Neuronal stem cell (in vitro differentiated cells): ENCODE results near the gene TMED10.

Source experiments
- DNase-seq: peaks from one replicate; pipeline ENCODE4 v3.0.0-alpha.2; 2013; ENCODE audit warnings: low spot score
- H2AFZ ChIP-seq: one replicate; pipeline ENCODE4 v1.6.1; 2013; ENCODE audit warnings: mild to moderate bottlenecking, low read length, inconsistent platforms
- H2AK5ac ChIP-seq: 2 replicates; pipeline ENCODE4 v1.6.1; 2013; ENCODE audit warnings: low read depth, mild to moderate bottlenecking, inconsistent platforms, low read length, moderate library complexity, mixed read lengths
- H2BK120ac ChIP-seq: 2 replicates; pipeline ENCODE4 v1.6.1; 2013; ENCODE audit warnings: low read depth, mild to moderate bottlenecking, inconsistent platforms, low read length, moderate library complexity, mixed read lengths
- H2BK12ac ChIP-seq: one replicate; pipeline ENCODE4 v1.6.1; 2013; ENCODE audit warnings: low read length, inconsistent platforms
- H2BK15ac ChIP-seq: 2 replicates; pipeline ENCODE4 v1.6.1; 2013; ENCODE audit warnings: mild to moderate bottlenecking, low read length, inconsistent platforms, mixed read lengths
- H2BK5ac ChIP-seq: one replicate; pipeline ENCODE4 v1.6.1; 2013; ENCODE audit warnings: inconsistent platforms, mild to moderate bottlenecking, low read length, moderate library complexity
- H3K14ac ChIP-seq: one replicate; pipeline ENCODE4 v1.6.1; 2013; ENCODE audit warnings: low read length, inconsistent platforms
- H3K18ac ChIP-seq: 2 replicates; pipeline ENCODE4 v1.6.1; 2013; ENCODE audit warnings: low read length, inconsistent platforms
- H3K23ac ChIP-seq: 2 replicates; pipeline ENCODE4 v1.6.1; 2013; ENCODE audit warnings: low read depth, mild to moderate bottlenecking, mixed read lengths, low read length, inconsistent platforms; ENCODE audit not compliant: poor library complexity
- H3K27ac ChIP-seq: replicated peaks from 3 replicates; pipeline ENCODE4 v1.5.1; 2013; ENCODE audit warnings: low read length, inconsistent platforms
- H3K27me3 ChIP-seq, 3 experiments: 2 replicates each; pipeline ENCODE4 v1.6.1; 2013; ENCODE audit warnings: low read length in 3 of 3, mild to moderate bottlenecking in 2 of 3, inconsistent platforms in 1 of 3, low read depth in 1 of 3, mixed read lengths in 1 of 3, moderate library complexity in 1 of 3; ENCODE audit not compliant: control insufficient read depth in 3 of 3, insufficient read depth in 3 of 3
- H3K36me3 ChIP-seq, 2 donors: replicated peaks in 1 of 2; 2 replicates each; pipeline ENCODE4 v1.6.1; 2013; ENCODE audit warnings: low read length in 2 of 2; ENCODE audit not compliant: control insufficient read depth in 2 of 2, insufficient read depth in 2 of 2
- H3K4ac ChIP-seq: 2 replicates; pipeline ENCODE4 v1.6.1; 2013; ENCODE audit warnings: inconsistent platforms, mild to moderate bottlenecking, low read length, moderate library complexity
- H3K4me1 ChIP-seq, 2 donors: 1 replicate in 1 of 2; 2 replicates in 1 of 2; pipeline ENCODE4 v1.6.1; 2013; ENCODE audit warnings: low read length in 2 of 2, low read depth in 1 of 2; ENCODE audit not compliant: control insufficient read depth in 2 of 2, insufficient read depth in 1 of 2
- H3K4me2 ChIP-seq: one replicate; pipeline ENCODE4 v1.6.1; 2013; ENCODE audit warnings: mild to moderate bottlenecking, low read length, inconsistent platforms; ENCODE audit not compliant: insufficient read depth, poor library complexity, severe bottlenecking
- H3K4me3 ChIP-seq, 2 donors: 2 replicates each; pipeline ENCODE4 v1.5.1; 2013; ENCODE audit warnings: low read length in 2 of 2, mild to moderate bottlenecking in 2 of 2, inconsistent platforms in 1 of 2, moderate library complexity in 1 of 2
- H3K79me1 ChIP-seq: one replicate; pipeline ENCODE4 v1.6.1; 2013; ENCODE audit warnings: low read depth, mild to moderate bottlenecking, inconsistent platforms, low read length, moderate library complexity
- H3K9ac ChIP-seq: one replicate; pipeline ENCODE4 v1.6.1; 2013; ENCODE audit warnings: mild to moderate bottlenecking, low read depth, low read length, inconsistent platforms; ENCODE audit not compliant: poor library complexity
- H3K9me3 ChIP-seq, 2 donors: replicated peaks in 1 of 2; 2 replicates each; pipeline versions ENCODE3 to v1.6.1; 2013; ENCODE audit warnings: low read length in 2 of 2, mild to moderate bottlenecking in 2 of 2, inconsistent platforms in 1 of 2, low read depth in 1 of 2, mixed read lengths in 1 of 2, moderate library complexity in 1 of 2; ENCODE audit not compliant: control insufficient read depth in 2 of 2, insufficient read depth in 1 of 2
- H4K8ac ChIP-seq: one replicate; pipeline ENCODE4 v1.6.1; 2013; ENCODE audit warnings: low read depth, mild to moderate bottlenecking, inconsistent platforms, low read length, moderate library complexity
- H4K91ac ChIP-seq: one replicate; pipeline ENCODE4 v1.6.1; 2013; ENCODE audit warnings: low read length, low read depth, mild to moderate bottlenecking, inconsistent platforms; ENCODE audit not compliant: poor library complexity
- WGBS, 2 donors: extraction: QIAGEN DNeasy Blood & Tissue Kit; methylation state at CpG; one replicate each; pipeline ENCODE4 v1.1.7; 2013; ENCODE audit warnings: missing lambda C conversion rate in 2 of 2, mixed read lengths in 1 of 2; ENCODE audit not compliant: insufficient read length in 2 of 2, insufficient replicate concordance in 1 of 2; ENCODE audit errors: extremely low coverage in 2 of 2; 5-methylcytosine and 5-hydroxymethylcytosine counted together

Gene TMED10

DNA sequence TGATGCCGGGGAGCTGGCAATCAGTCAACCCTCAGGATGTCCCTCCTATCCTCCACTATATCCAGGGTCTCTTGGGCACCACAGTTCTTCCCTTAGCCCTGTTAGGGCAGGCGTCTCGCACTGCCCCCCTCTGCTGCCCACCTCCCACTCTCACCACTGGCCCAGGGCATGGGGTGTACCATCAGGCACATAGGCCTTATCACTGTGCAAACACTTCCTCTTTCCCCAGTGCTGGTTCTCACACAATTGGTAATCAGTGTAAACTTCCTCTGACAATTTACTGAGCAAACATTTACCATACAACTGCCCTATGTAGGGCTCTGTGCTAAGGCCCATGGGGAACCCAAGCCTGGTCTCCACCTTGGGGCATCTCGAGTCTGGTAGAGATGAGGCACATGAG is 20.1 kb upstream of the TMED10 start:
- Histone ChIP-seq H2AK5ac (no peak overlapping the region), H3K79me1 (no peaks in the 10 kb centered on the region), H3K18ac (no peak overlapping the region), H2BK120ac (no peak overlapping the region), H2BK5ac (no peak overlapping the region), H3K4ac (no peak overlapping the region), H3K23ac (no peak overlapping the region), H4K91ac (no peak overlapping the region), H2AFZ (no peak overlapping the region), H4K8ac (no peak overlapping the region), H3K4me1 (no peaks in the 10 kb centered on the region), H3K4me3 (no peak overlapping the region), H3K36me3 (no peaks in the 10 kb centered on the region), H3K27ac (no peak overlapping the region), H2BK12ac (no peak overlapping the region), H3K14ac (no peak overlapping the region), H2BK15ac (no peak overlapping the region), H3K27me3 (peaks cover 0 to 32% (median 2%) of the 10 kb centered on the region in 3 experiments), H3K4me2 (no peak overlapping the region), H3K9ac (no peak overlapping the region), H3K9me3 (no peaks in the 10 kb centered on the region)
- no CpG with 5 or more reads among the region's 4 CpGs for WGBS, 2 donors
- DNase-seq: no peak

GRCh38 chr14:75196064-75196463 is 19.7 kb upstream of the TMED10 start:
- no peaks in the 10 kb centered on the region for H3K4me1 ChIP-seq
- no peak overlapping the region for H3K14ac ChIP-seq
- H2BK120ac ChIP-seq: no peak overlapping the region
- no peak overlapping the region for H3K18ac ChIP-seq
- no peak overlapping the region for H2AFZ ChIP-seq
- H2BK15ac ChIP-seq: no peak overlapping the region
- WGBS, 2 donors: no CpG with 5 or more reads among the region's 3 CpGs
- DNase-seq: no peak
- no peaks in the 10 kb centered on the region for H3K79me1 ChIP-seq
- no peak overlapping the region for H3K4ac ChIP-seq
- no peaks in the 10 kb centered on the region for H3K9me3 ChIP-seq
- no peak overlapping the region for H3K4me2 ChIP-seq
- no peak overlapping the region for H3K27ac ChIP-seq
- H2BK12ac ChIP-seq: no peak overlapping the region
- no peak overlapping the region for H4K91ac ChIP-seq
- H3K9ac ChIP-seq: no peak overlapping the region
- no peaks in the 10 kb centered on the region for H3K36me3 ChIP-seq
- H2BK5ac ChIP-seq: no peak overlapping the region
- H3K23ac ChIP-seq: no peak overlapping the region
- peaks cover 0 to 29% (median 2%) of the 10 kb centered on the region in 3 experiments for H3K27me3 ChIP-seq
- no peak overlapping the region for H4K8ac ChIP-seq
- H2AK5ac ChIP-seq: no peak overlapping the region
- H3K4me3 ChIP-seq: no peak overlapping the region

GRCh38 chr14:75191100-75191499 is 14.7 kb upstream of the TMED10 start:
- H4K8ac ChIP-seq: no peak overlapping the region
- no peaks in the 10 kb centered on the region for H3K4me1 ChIP-seq
- no peaks in the 10 kb centered on the region for H3K36me3 ChIP-seq
- H3K14ac ChIP-seq: no peak overlapping the region
- H3K9me3 ChIP-seq: no peaks in the 10 kb centered on the region
- H2BK5ac ChIP-seq: no peak overlapping the region
- H3K27ac ChIP-seq: no peak overlapping the region
- no CpG with 5 or more reads among the region's 3 CpGs for WGBS, 2 donors
- no peak overlapping the region for H3K4me3 ChIP-seq
- no peak overlapping the region for H2BK120ac ChIP-seq
- H3K4ac ChIP-seq: no peak overlapping the region
- H2BK12ac ChIP-seq: no peak overlapping the region
- H2BK15ac ChIP-seq: no peak overlapping the region
- no peaks in the 10 kb centered on the region for H3K79me1 ChIP-seq
- H2AFZ ChIP-seq: no peak overlapping the region
- no peak overlapping the region for H3K23ac ChIP-seq
- H3K9ac ChIP-seq: no peak overlapping the region
- no peak overlapping the region for H3K4me2 ChIP-seq
- no peak overlapping the region for H4K91ac ChIP-seq
- no peak overlapping the region for H2AK5ac ChIP-seq
- H3K18ac ChIP-seq: no peak overlapping the region
- DNase-seq: no peak
- H3K27me3 ChIP-seq: peaks cover 0 to 18% (median 0%) of the 10 kb centered on the region in 3 experiments

DNA sequence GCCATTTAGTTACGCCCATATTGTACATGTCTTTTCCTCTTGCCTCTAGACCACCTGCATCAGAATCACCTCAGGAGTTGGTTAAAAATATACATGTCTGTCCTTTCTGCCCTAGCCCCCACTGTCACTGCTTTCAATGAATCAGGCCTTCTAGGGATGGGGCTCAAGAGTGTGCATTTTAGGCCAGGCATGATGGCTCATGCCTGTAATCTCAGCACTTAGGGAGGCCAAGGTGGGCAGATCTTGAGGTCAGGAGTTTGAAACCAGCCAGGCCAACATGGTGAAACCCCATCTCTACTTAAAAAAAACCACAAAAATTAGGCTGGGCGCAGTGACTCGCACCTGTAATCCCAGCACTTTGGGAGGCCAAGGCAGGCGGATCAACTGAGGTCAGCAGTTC is 13.6 kb upstream of the TMED10 start:
- no peaks in the 10 kb centered on the region for H3K79me1 ChIP-seq
- no peak overlapping the region for H3K18ac ChIP-seq
- H2BK5ac ChIP-seq: no peak overlapping the region
- no peaks in the 10 kb centered on the region for H3K36me3 ChIP-seq
- no peak overlapping the region for H2BK120ac ChIP-seq
- H3K9ac ChIP-seq: no peak overlapping the region
- H2BK12ac ChIP-seq: no peak overlapping the region
- H3K4ac ChIP-seq: no peak overlapping the region
- no peak overlapping the region for H3K14ac ChIP-seq
- H3K4me3 ChIP-seq: no peak overlapping the region
- no peak overlapping the region for H2AFZ ChIP-seq
- no CpG with 5 or more reads among the region's 4 CpGs for WGBS, 2 donors
- H3K4me2 ChIP-seq: no peak overlapping the region
- H3K9me3 ChIP-seq: no peaks in the 10 kb centered on the region
- DNase-seq: no peak
- no peak overlapping the region for H3K27ac ChIP-seq
- H3K4me1 ChIP-seq: no peaks in the 10 kb centered on the region
- H2AK5ac ChIP-seq: no peak overlapping the region
- H4K8ac ChIP-seq: no peak overlapping the region
- H3K23ac ChIP-seq: no peak overlapping the region
- H2BK15ac ChIP-seq: no peak overlapping the region
- H3K27me3 ChIP-seq: peaks cover 0 to 26% (median 0%) of the 10 kb centered on the region in 3 experiments
- no peak overlapping the region for H4K91ac ChIP-seq
